Right lobe of liver (tissue), 4 donors: ENCODE results near the gene HDAC1.

ENCODE experiments used
- CTCF ChIP-seq, 4 donors: fragments of 200-600 bp in 3 of 4; fragments of 450-650 bp in 1 of 4; IDR thresholded peaks; one replicate each; pipeline versions ENCODE4 v1.5.1 to v1.8.0; 2016 to 2022; ENCODE audit warnings: antibody characterized with exemption in 4 of 4, mild to moderate bottlenecking in 2 of 4
- POLR2A ChIP-seq: fragments of 450-650 bp; IDR thresholded peaks from one replicate; pipeline ENCODE4 v1.6.1; 2017; ENCODE audit warnings: antibody characterized with exemption, mild to moderate bottlenecking
- donor health status: DM: no; HTN: no; CAD: no.
- donor health status: DM: no; HTN: no; CAD: no.
- donor health status: DM: no; HTN: yes; CAD: no.

DNA sequence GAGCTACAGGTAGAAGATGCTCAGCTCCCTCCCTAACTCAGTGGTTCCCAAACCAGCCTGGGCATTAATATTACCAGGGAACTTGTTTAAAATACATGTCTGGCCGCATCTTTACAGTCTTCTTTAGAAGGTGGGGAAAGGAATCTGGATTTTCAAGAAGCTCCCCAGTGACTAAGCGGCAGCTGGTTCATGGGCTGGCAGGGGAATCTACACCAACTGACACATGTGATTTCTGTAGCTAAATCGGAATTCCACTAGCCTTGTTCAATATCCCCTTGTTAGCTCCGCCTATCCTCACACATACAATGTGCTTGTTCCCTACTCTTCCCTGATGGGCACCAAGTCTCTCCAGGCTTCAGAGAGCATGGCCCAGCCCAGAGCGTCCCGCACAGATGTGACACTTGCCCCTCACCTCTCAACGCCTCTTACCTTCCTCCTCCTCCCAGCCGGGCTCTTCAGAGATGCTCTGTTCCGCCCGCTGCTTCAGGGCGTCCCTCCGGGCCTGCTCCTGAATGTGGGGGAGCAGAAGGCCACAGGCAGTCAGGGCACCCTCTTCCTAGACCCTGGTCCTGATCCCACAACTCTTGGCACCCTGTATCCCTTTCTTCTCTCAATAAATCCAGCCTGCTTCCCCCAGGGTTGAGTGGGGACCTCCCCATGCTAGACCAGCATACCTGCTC lies 85.8 kb downstream of the HDAC1 start:
- no peak for TF ChIP-seq POLR2A
- no peak for TF ChIP-seq CTCF (IDR thresholded peaks at IDR 0.05)
